Neural cell (in vitro differentiated cells): ENCODE results near the gene ATG4A. TPM values are rescaled to one million over a fixed set of nuclear protein-coding genes. Genes with fewer than 3 reads are reported as not detected.

Experiments used
- H2AFZ ChIP-seq: fragments of 200-600, 300-800 bp; sonication (generic), shearing (Covaris generic); 2 replicates; pipeline ENCODE4 v1.6.0; 2014; ENCODE audit warnings: low read depth, mild to moderate bottlenecking, antibody characterized with exemption, low read length, moderate library complexity
- H3F3A ChIP-seq: fragments of 200-600 bp; shearing (Covaris generic); 2 replicates; pipeline ENCODE4 v1.6.1; 2016; ENCODE audit warnings: mild to moderate bottlenecking, moderate library complexity, mixed read lengths, antibody characterized with exemption, low read length; ENCODE audit not compliant: insufficient read depth, poor library complexity, severe bottlenecking
- H3K27ac ChIP-seq: fragments of 200-600, 300-800 bp; sonication (generic), shearing (Covaris generic); 2 replicates; pipeline ENCODE4 v1.5.1; 2014; ENCODE audit warnings: mild to moderate bottlenecking, low read length, moderate library complexity
- H3K27me3 ChIP-seq: fragments of 300-800, 200-600 bp; sonication (generic), shearing (Covaris generic); 2 replicates; pipeline ENCODE4 v1.6.0; 2014; ENCODE audit warnings: mild to moderate bottlenecking, low read depth, low read length, moderate library complexity; ENCODE audit not compliant: insufficient read depth
- H3K36me3 ChIP-seq: fragments of 300-800, 200-600 bp; sonication (generic), shearing (Covaris generic); 2 replicates; pipeline ENCODE4 v1.5.1; 2014; ENCODE audit warnings: mild to moderate bottlenecking, antibody characterized with exemption, low read length, moderate library complexity; ENCODE audit not compliant: insufficient read depth
- H3K4me2 ChIP-seq: fragments of 300-800, 200-600 bp; sonication (generic), shearing (Covaris generic); 2 replicates; pipeline ENCODE4 v1.6.0; 2014; ENCODE audit warnings: mild to moderate bottlenecking, low read length
- H3K4me3 ChIP-seq: fragments of 300-800, 200-600 bp; sonication (generic), shearing (Covaris generic); 2 replicates; pipeline ENCODE4 v1.5.1; 2014; ENCODE audit warnings: mild to moderate bottlenecking, low read length, moderate library complexity
- H3K79me2 ChIP-seq: fragments of 200-600 bp; shearing (Covaris generic); replicated peaks from 2 replicates; pipeline ENCODE4 v1.6.0; 2014; ENCODE audit warnings: mild to moderate bottlenecking, low read length, moderate library complexity; ENCODE audit not compliant: insufficient read depth
- H3K9ac ChIP-seq: fragments of 300-800, 200-600 bp; sonication (generic), shearing (Covaris generic); 2 replicates; pipeline ENCODE4 v1.6.1; 2016; ENCODE audit warnings: mild to moderate bottlenecking, low read length, mixed read lengths
- H3K9me2 ChIP-seq: fragments of 200-600 bp; shearing (Covaris generic); 2 replicates; pipeline ENCODE4 v1.6.1; 2016; ENCODE audit warnings: mild to moderate bottlenecking, low read length, mixed read lengths; ENCODE audit not compliant: insufficient read depth
- H3K9me3 ChIP-seq: fragments of 200-600, 300-800 bp; sonication (generic), shearing (Covaris generic); 2 replicates; pipeline ENCODE4 v1.6.1; 2016; ENCODE audit warnings: mild to moderate bottlenecking, mixed run types, low read length, moderate library complexity, mixed read lengths
- H4K20me1 ChIP-seq: fragments of 200-600 bp; shearing (Covaris generic); 2 replicates; pipeline ENCODE4 v1.6.1; 2016; ENCODE audit warnings: mild to moderate bottlenecking, mixed run types; ENCODE audit not compliant: insufficient read depth
- CTCF ChIP-seq: fragments of 450-650 bp; IDR thresholded peaks from 2 replicates; pipeline ENCODE4 v1.5.1; 2014; ENCODE audit warnings: antibody characterized with exemption, mild to moderate bottlenecking, moderate library complexity; ENCODE audit not compliant: poor library complexity, severe bottlenecking
- EP300 ChIP-seq: fragments of 450-650 bp; conservative IDR thresholded peaks from 2 replicates; pipeline ENCODE4 v1.6.1; 2014; ENCODE audit warnings: antibody characterized with exemption, mild to moderate bottlenecking, moderate library complexity; ENCODE audit not compliant: poor library complexity, severe bottlenecking
- EZH2 ChIP-seq: fragments of 200-600, 300-800 bp; shearing (Covaris generic), sonication (generic); IDR thresholded peaks from 2 replicates; pipeline ENCODE4 v1.6.1; 2014; ENCODE audit warnings: antibody characterized with exemption, low read length, borderline replicate concordance, mild to moderate bottlenecking; ENCODE audit not compliant: insufficient read depth, poor library complexity, severe bottlenecking
- MXI1 ChIP-seq: fragments of 450-650 bp; conservative IDR thresholded peaks from 2 replicates; pipeline ENCODE4 v1.6.1; 2014; ENCODE audit warnings: antibody characterized with exemption, mild to moderate bottlenecking; ENCODE audit not compliant: poor library complexity, severe bottlenecking
- POLR2AphosphoS5 ChIP-seq: IDR thresholded peaks from 2 replicates; pipeline ENCODE4 v1.6.1; 2012
- RAD21 ChIP-seq: fragments of 450-650 bp; conservative IDR thresholded peaks from 2 replicates; pipeline ENCODE4 v1.6.1; 2014; ENCODE audit warnings: antibody characterized with exemption, mild to moderate bottlenecking, moderate library complexity
- REST ChIP-seq: IDR thresholded peaks from 2 replicates; pipeline ENCODE4 v1.6.1; 2012; ENCODE audit warnings: borderline replicate concordance
- SMC3 ChIP-seq: fragments of 450-650 bp; conservative IDR thresholded peaks from 2 replicates; pipeline ENCODE4 v1.6.1; 2014; ENCODE audit warnings: antibody characterized with exemption, mild to moderate bottlenecking, moderate library complexity; ENCODE audit not compliant: poor library complexity
- TAF1 ChIP-seq: IDR thresholded peaks from 2 replicates; pipeline ENCODE4 v1.6.1; 2012; ENCODE audit warnings: low read depth
- polyA plus RNA-seq: library from polyadenylated mRNA; depleted of rRNA; stranded (reverse); fragments of >200 nt; gene quantifications from 2 replicates; pipeline ENCODE4 v1.2.3, GENCODE V29; 2014

Gene ATG4A
- polyA plus RNA-seq, 1 donor from 2014 or later: 20.4 TPM

- H3F3A ChIP-seq: no peaks in the 10 kb centered on the region
- no peak overlapping the region for H2AFZ ChIP-seq
- H3K4me3 ChIP-seq: no peak overlapping the region
- H3K9me2 ChIP-seq: no peaks in the 10 kb centered on the region
- no peak overlapping the region for H3K4me2 ChIP-seq
- no peaks in the 10 kb centered on the region for H3K27me3 ChIP-seq
- no peaks in the 10 kb centered on the region for H3K9me3 ChIP-seq
- TF ChIP-seq POLR2AphosphoS5 (no peak), EP300 (no peak), TAF1 (no peak), RAD21 (no peak), CTCF (no peak), EZH2 (no peak), SMC3 (no peak), MXI1 (no peak), REST (no peak)
- no peaks in the 10 kb centered on the region for H3K36me3 ChIP-seq
- H3K79me2 ChIP-seq: no peaks in the 10 kb centered on the region
- no peak overlapping the region for H3K27ac ChIP-seq
- no peak overlapping the region for H3K9ac ChIP-seq
- no peaks in the 10 kb centered on the region for H4K20me1 ChIP-seq
Measured at GRCh38 chrX:108159028-108159670, 67.6 kb downstream of the ATG4A start.

GRCh38 chrX:108160309-108160708 lies 68.7 kb downstream of the ATG4A start:
- Histone ChIP-seq H3K4me3 (no peak overlapping the region), H3K9me3 (no peaks in the 10 kb centered on the region), H3F3A (no peaks in the 10 kb centered on the region), H3K9ac (no peak overlapping the region), H3K27me3 (no peaks in the 10 kb centered on the region), H4K20me1 (no peaks in the 10 kb centered on the region), H3K4me2 (no peak overlapping the region), H3K79me2 (no peaks in the 10 kb centered on the region), H3K9me2 (no peaks in the 10 kb centered on the region), H3K27ac (no peak overlapping the region), H3K36me3 (no peaks in the 10 kb centered on the region), H2AFZ (no peak overlapping the region)
- TF ChIP-seq REST (no peak), POLR2AphosphoS5 (no peak), EP300 (no peak), EZH2 (no peak), RAD21 (no peak), TAF1 (no peak), SMC3 (no peak), CTCF (no peak), MXI1 (no peak)
